NT2/D1 (cell line): ENCODE measurements around the gene SOWAHC.

Experiments used
- SUZ12 ChIP-seq: IDR thresholded peaks from 2 replicates; pipeline ENCODE4 v1.6.1; 2011; ENCODE audit not compliant: insufficient read length, insufficient read depth; ENCODE audit errors: extremely low read depth
- YY1 ChIP-seq: IDR thresholded peaks from 2 replicates; pipeline ENCODE4 v1.6.1; 2011; ENCODE audit not compliant: insufficient read length, insufficient read depth
- ZNF274 ChIP-seq: IDR thresholded peaks from 2 replicates; pipeline ENCODE4 v1.6.1; 2011; ENCODE audit warnings: mild to moderate bottlenecking, low read depth, low read length

GRCh38 chr2:109629867-109630266, 15.7 kb downstream of the SOWAHC start:
- TF ChIP-seq ZNF274 (no peak), SUZ12 (no peak), YY1 (no peak)
